ENCODE results near the gene BDKRB2. TPM values are rescaled to one million over a fixed set of nuclear protein-coding genes. Genes with fewer than 3 reads are reported as not detected.

The BDKRB2 gene
- total RNA-seq, 1 experiment from 2014 or later = 0.21 TPM

DNA sequence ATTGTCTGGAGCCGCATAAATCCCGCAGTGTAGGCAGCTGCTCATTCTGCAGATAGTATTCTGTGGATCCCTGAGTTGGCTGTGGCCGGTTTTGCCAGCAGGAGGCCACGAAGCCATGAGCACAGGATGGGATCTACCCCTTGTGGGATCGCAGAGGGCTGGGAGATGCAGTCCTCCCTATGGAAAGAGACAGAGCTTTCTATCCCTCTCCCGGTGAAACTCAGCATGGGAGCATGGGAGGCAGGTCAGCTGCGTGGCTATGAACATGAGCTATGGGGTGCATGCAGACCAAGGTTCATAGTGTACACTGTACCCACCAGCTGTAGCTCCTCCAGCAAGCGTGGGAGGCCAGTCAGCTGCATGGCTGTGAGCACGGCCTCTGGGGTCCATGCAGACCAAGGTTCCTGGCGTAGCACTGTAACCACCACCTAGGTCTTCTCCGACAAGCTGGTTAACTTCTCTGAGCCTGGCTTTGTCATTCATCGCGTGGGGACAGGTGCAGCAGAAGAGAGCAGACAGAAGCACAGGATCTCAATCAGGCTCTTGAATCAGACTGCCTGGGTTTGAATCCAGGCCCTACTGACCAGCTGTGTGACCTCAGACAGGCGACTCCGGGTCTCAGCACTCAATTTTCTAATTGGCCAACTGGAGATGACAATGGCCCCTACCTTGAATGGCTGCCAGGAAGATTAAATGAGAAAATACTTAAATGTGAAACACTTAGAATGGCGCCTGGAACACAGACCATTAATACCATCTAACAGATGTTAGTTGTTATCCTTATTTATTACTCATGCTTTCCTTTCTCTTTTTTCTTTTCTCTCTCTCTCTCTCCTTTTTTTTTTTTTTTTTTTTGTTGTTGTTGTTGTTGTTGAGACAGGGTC, 57.4 kb downstream of the BDKRB2 start:
- ChIA-PET CTCF (no interaction called here), POLR2A (ENCODE audit: low non-redundant PET) (no interaction called here)
- H3K4me1 ChIP-seq (ENCODE audit: insufficient read depth, low read length, poor library complexity, severe bottlenecking) = peaks cover 13% of the 10 kb centered on the region
- intact Hi-C loops (cut with micrococcal nuclease; ENCODE audit: unreplicated experiment) = no loop called here
- no peak overlapping the region for H3K27ac ChIP-seq (ENCODE audit: low read depth, low read length, poor library complexity, severe bottlenecking)
- no peaks in the 10 kb centered on the region for H3K9me3 ChIP-seq (ENCODE audit: low read depth, low read length, poor library complexity, severe bottlenecking)
- DNase-seq (ENCODE audit: low spot score) = no peak
- peaks cover 2% of the 10 kb centered on the region for H3K27me3 ChIP-seq (replicated peaks; ENCODE audit: insufficient read depth, low read depth, low read length, poor library complexity)
- H3K36me3 ChIP-seq (ENCODE audit: insufficient read depth, low read length, poor library complexity, severe bottlenecking) = no peaks in the 10 kb centered on the region
- TF ChIP-seq, protein P1, sequence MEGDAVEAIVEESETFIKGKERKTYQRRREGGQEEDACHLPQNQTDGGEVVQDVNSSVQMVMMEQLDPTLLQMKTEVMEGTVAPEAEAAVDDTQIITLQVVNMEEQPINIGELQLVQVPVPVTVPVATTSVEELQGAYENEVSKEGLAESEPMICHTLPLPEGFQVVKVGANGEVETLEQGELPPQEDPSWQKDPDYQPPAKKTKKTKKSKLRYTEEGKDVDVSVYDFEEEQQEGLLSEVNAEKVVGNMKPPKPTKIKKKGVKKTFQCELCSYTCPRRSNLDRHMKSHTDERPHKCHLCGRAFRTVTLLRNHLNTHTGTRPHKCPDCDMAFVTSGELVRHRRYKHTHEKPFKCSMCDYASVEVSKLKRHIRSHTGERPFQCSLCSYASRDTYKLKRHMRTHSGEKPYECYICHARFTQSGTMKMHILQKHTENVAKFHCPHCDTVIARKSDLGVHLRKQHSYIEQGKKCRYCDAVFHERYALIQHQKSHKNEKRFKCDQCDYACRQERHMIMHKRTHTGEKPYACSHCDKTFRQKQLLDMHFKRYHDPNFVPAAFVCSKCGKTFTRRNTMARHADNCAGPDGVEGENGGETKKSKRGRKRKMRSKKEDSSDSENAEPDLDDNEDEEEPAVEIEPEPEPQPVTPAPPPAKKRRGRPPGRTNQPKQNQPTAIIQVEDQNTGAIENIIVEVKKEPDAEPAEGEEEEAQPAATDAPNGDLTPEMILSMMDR (conservative IDR thresholded peaks at IDR 0.05; ENCODE audit: low read depth, low read length) = 0 out of 2 replicates have a peak, but pooled peaks have one; percentile 12
- TF ChIP-seq EZH2 (IDR thresholded peaks at IDR 0.05; ENCODE audit: borderline replicate concordance, low read depth, low read length, poor library complexity, severe bottlenecking) = no peak
- H3K4me3 ChIP-seq (ENCODE audit: low read depth, low read length, poor library complexity, severe bottlenecking) = no peak overlapping the region
- BruUV-seq (replicated peaks) = no TSS peak

DNA sequence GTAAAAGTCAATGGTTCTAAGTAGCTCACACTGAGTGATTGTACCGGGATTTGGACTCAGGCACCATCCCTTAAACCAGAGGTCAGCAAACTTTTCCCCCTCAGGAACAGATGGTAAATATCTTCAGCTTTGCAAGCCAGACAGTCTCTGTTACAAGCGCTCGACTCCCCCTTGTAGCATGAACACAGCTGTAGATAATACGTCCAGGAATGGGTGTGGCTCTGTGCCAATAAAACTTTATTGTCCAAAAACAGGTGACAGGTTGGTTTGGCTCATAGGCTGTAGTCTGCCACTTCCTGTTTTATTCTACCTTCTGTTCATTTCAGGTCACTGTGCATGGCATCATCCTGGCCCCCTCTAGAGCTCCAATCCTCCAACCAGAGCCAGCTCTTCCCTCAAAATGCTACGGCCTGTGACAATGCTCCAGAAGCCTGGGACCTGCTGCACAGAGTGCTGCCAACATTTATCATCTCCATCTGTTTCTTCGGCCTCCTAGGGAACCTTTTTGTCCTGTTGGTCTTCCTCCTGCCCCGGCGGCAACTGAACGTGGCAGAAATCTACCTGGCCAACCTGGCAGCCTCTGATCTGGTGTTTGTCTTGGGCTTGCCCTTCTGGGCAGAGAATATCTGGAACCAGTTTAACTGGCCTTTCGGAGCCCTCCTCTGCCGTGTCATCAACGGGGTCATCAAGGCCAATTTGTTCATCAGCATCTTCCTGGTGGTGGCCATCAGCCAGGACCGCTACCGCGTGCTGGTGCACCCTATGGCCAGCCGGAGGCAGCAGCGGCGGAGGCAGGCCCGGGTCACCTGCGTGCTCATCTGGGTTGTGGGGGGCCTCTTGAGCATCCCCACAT, 58.9 kb downstream of the BDKRB2 start:
- intact Hi-C loops (cut with micrococcal nuclease; ENCODE audit: unreplicated experiment) = no loop called here
- no peak for TF ChIP-seq EZH2 (IDR thresholded peaks at IDR 0.05; ENCODE audit: borderline replicate concordance, low read depth, low read length, poor library complexity, severe bottlenecking)
- TF ChIP-seq, protein P1 (conservative IDR thresholded peaks at IDR 0.05; ENCODE audit: low read depth, low read length) = no peak
- no TSS peak for BruUV-seq (replicated peaks)
- Histone ChIP-seq H3K4me3 (ENCODE audit: low read depth, low read length, poor library complexity, severe bottlenecking) (no peak overlapping the region), H3K27me3 (replicated peaks; ENCODE audit: insufficient read depth, low read depth, low read length, poor library complexity) (no peaks in the 10 kb centered on the region), H3K36me3 (ENCODE audit: insufficient read depth, low read length, poor library complexity, severe bottlenecking) (no peaks in the 10 kb centered on the region), H3K9me3 (ENCODE audit: low read depth, low read length, poor library complexity, severe bottlenecking) (no peaks in the 10 kb centered on the region), H3K27ac (ENCODE audit: low read depth, low read length, poor library complexity, severe bottlenecking) (no peak overlapping the region), H3K4me1 (ENCODE audit: insufficient read depth, low read length, poor library complexity, severe bottlenecking) (peaks cover 24% of the 10 kb centered on the region)
- ChIA-PET CTCF (no interaction called here), POLR2A (ENCODE audit: low non-redundant PET) (no interaction called here)
- no peak for DNase-seq (ENCODE audit: low spot score)

DNA sequence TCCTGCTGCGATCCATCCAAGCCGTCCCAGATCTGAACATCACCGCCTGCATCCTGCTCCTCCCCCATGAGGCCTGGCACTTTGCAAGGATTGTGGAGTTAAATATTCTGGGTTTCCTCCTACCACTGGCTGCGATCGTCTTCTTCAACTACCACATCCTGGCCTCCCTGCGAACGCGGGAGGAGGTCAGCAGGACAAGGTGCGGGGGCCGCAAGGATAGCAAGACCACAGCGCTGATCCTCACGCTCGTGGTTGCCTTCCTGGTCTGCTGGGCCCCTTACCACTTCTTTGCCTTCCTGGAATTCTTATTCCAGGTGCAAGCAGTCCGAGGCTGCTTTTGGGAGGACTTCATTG, 59.5 kb downstream of the BDKRB2 start:
- Histone ChIP-seq H3K36me3 (ENCODE audit: insufficient read depth, low read length, poor library complexity, severe bottlenecking) (no peaks in the 10 kb centered on the region), H3K27me3 (replicated peaks; ENCODE audit: insufficient read depth, low read depth, low read length, poor library complexity) (no peaks in the 10 kb centered on the region), H3K4me1 (ENCODE audit: insufficient read depth, low read length, poor library complexity, severe bottlenecking) (peaks cover 28% of the 10 kb centered on the region), H3K9me3 (ENCODE audit: low read depth, low read length, poor library complexity, severe bottlenecking) (no peaks in the 10 kb centered on the region), H3K27ac (ENCODE audit: low read depth, low read length, poor library complexity, severe bottlenecking) (no peak overlapping the region), H3K4me3 (ENCODE audit: low read depth, low read length, poor library complexity, severe bottlenecking) (no peak overlapping the region)
- intact Hi-C loops (cut with micrococcal nuclease; ENCODE audit: unreplicated experiment) = no loop called here
- BruUV-seq (replicated peaks) = no TSS peak
- POLR2A ChIA-PET (ENCODE audit: low non-redundant PET) = no interaction called here
- no peak for DNase-seq (ENCODE audit: low spot score)
- TF ChIP-seq, protein P1 (conservative IDR thresholded peaks at IDR 0.05; ENCODE audit: low read depth, low read length) = no peak
- no peak for TF ChIP-seq EZH2 (IDR thresholded peaks at IDR 0.05; ENCODE audit: borderline replicate concordance, low read depth, low read length, poor library complexity, severe bottlenecking)
- CTCF ChIA-PET = no interaction called here

Data from A673 (cell line).